Measurements from ENCODE around the gene TAF12. TPM values are rescaled to one million over a fixed set of nuclear protein-coding genes. Genes with fewer than 3 reads are reported as not detected.
"Not testable (repeated sequence)": the region's sequence is repeated elsewhere in the genome, so short reads cannot be mapped to it uniquely, and the experiment has no call there.

TAF12 gene
- total and polyA plus RNA-seq, 3 donors from 2014 or later, result 25.7 to 41.1 (median 37.3) TPM

GRCh38 chr1:28648474-28649198, 5.8 kb upstream of the TAF12 start, which contains the start of gene RNU11:
Gene RNU11, plus strand, starts transcription at chr1:28648600.
- 0% methylated on average over 28 of the region's 28 CpGs for WGBS, 2 donors
- Histone ChIP-seq H3K27me3 (no peaks in the 10 kb centered on the region), H3K4me1 (no peaks in the 10 kb centered on the region), H3K36me3 (ENCODE audit: low read depth, missing control alignments) (no peaks in the 10 kb centered on the region), H3K27ac (peak within 1 kb of the TSS; percentile 90 to 92), H3K9me3 (no peaks in the 10 kb centered on the region), H3K4me3 (peak within 1 kb of the TSS; percentile 32 to 42)
- DNase-seq, result peak; percentile 93
- intact Hi-C loops (cut with DNase I; ENCODE audit: low total_unique reads), result no loop called here
- TF ChIP-seq CTCF (IDR thresholded peaks at IDR 0.05), result no peak
- peak; percentile 99 for TF ChIP-seq POLR2A (IDR thresholded peaks at IDR 0.05)

GRCh38 chr1:28648008-28648473, 5.2 kb upstream of the TAF12 start:
- intact Hi-C loops (cut with DNase I; ENCODE audit: low total_unique reads), result no loop called here
- H3K9me3 ChIP-seq, result no peaks in the 10 kb centered on the region
- 1 to 2% methylated on average over 18 of the region's 18 CpGs for WGBS, 2 donors

GRCh38 chr1:28646040-28646439, 3.2 kb upstream of the TAF12 start:
- intact Hi-C loops (cut with DNase I; ENCODE audit: low total_unique reads), result no loop called here
- Histone ChIP-seq H3K36me3 (ENCODE audit: low read depth, missing control alignments) (no peaks in the 10 kb centered on the region), H3K27me3 (no peaks in the 10 kb centered on the region), H3K4me1 (no peaks in the 10 kb centered on the region), H3K9me3 (no peaks in the 10 kb centered on the region), H3K4me3 (no peak overlapping the region), H3K27ac (no peak overlapping the region)
- TF ChIP-seq CTCF (IDR thresholded peaks at IDR 0.05) (no peak), POLR2A (IDR thresholded peaks at IDR 0.05) (no peak)
- DNase-seq, result no peak
- 71 to 100% methylated on average over 1 of the region's 1 CpG for WGBS, 2 donors

More at GRCh38 chr1:28648008-28648473, 5.2 kb upstream of the TAF12 start:
- peak; percentile 91 for DNase-seq
- H3K4me1 ChIP-seq, result no peaks in the 10 kb centered on the region
- H3K27ac ChIP-seq, result peak overlapping the region; percentile 90 to 92
- no peaks in the 10 kb centered on the region for H3K27me3 ChIP-seq
- TF ChIP-seq POLR2A (IDR thresholded peaks at IDR 0.05) (no peak), CTCF (IDR thresholded peaks at IDR 0.05) (no peak)
- H3K36me3 ChIP-seq (ENCODE audit: low read depth, missing control alignments), result no peaks in the 10 kb centered on the region
- H3K4me3 ChIP-seq, result peak overlapping the region; percentile 32 to 42

- H3K27ac ChIP-seq; H3K27me3 ChIP-seq; H3K4me3 ChIP-seq; H3K4me1 ChIP-seq; H3K9me3 ChIP-seq; DNase-seq; intact Hi-C loops (cut with DNase I; ENCODE audit: low total_unique reads); H3K36me3 ChIP-seq (ENCODE audit: low read depth, missing control alignments): not testable (repeated sequence)
- WGBS, 2 donors, result 94 to 98% methylated on average over 11 of the region's 11 CpGs
These were observed 2.5 kb upstream of the TAF12 start for GRCh38 chr1:28645406-28645805.

GRCh38 chr1:28644494-28644893, 1.6 kb upstream of the TAF12 start:
- WGBS, 2 donors, result 56 to 84% methylated on average over 3 of the region's 3 CpGs
- no peaks in the 10 kb centered on the region for H3K36me3 ChIP-seq (ENCODE audit: low read depth, missing control alignments)
- H3K9me3 ChIP-seq, result no peaks in the 10 kb centered on the region
- H3K27ac ChIP-seq, result peak overlapping the region in 1 of 2 donors; percentile 88
- H3K27me3 ChIP-seq, result no peaks in the 10 kb centered on the region
- DNase-seq, result no peak
- no peak overlapping the region for H3K4me3 ChIP-seq
- no peaks in the 10 kb centered on the region for H3K4me1 ChIP-seq
- intact Hi-C loops (cut with DNase I; ENCODE audit: low total_unique reads), result no loop called here
- no peak for TF ChIP-seq POLR2A (IDR thresholded peaks at IDR 0.05)
- TF ChIP-seq CTCF (IDR thresholded peaks at IDR 0.05), result no peak
